Activated T-cell treated with anti-CD3 and anti-CD28 coated beads, Interleukin-2, amount 50 U/mL, for 4 hours (primary cell): Measurements from ENCODE around the gene CYP2B6. TPM values are rescaled to one million over a fixed set of nuclear protein-coding genes. Genes with fewer than 3 reads are reported as not detected.
"Not testable (repeated sequence)": the region's sequence is repeated elsewhere in the genome, so short reads cannot be mapped to it uniquely, and the experiment has no call there.

Experiments used
- ATAC-seq, 2 donors: fragments of 200-7000 bp; cut with Tn5 transposase; one replicate each; pipeline ENCODE4 v1.10.0; 2021
- DNase-seq: peaks from one replicate; pipeline ENCODE4 v3.0.0-alpha.2; 2020
- H3K27me3 Mint-ChIP-seq: one replicate; pipeline ENCODE4 v1.8.0; 2021; ENCODE audit warnings: low read depth, mixed read lengths
- H3K36me3 Mint-ChIP-seq: one replicate; pipeline ENCODE4 v1.8.0; 2022; ENCODE audit warnings: mixed read lengths; ENCODE audit not compliant: insufficient read depth
- H3K4me1 Mint-ChIP-seq: one replicate; pipeline ENCODE4 v1.8.0; 2021; ENCODE audit warnings: low read depth, mixed read lengths
- H3K4me3 Mint-ChIP-seq: one replicate; pipeline ENCODE4 v1.8.0; 2021; ENCODE audit warnings: mild to moderate bottlenecking, moderate library complexity, mixed read lengths
- H3K9me3 Mint-ChIP-seq: one replicate; pipeline ENCODE4 v1.8.0; 2021; ENCODE audit warnings: mixed read lengths
- total RNA-seq, 3 donors: library from RNA; stranded (reverse); gene quantifications; one replicate each; pipeline ENCODE4 v1.2.1, GENCODE V29; 2021

The CYP2B6 gene
- total RNA-seq, result under 1 TPM in 2 of 3 donors, not detected in 1; 0.18 TPM

DNA sequence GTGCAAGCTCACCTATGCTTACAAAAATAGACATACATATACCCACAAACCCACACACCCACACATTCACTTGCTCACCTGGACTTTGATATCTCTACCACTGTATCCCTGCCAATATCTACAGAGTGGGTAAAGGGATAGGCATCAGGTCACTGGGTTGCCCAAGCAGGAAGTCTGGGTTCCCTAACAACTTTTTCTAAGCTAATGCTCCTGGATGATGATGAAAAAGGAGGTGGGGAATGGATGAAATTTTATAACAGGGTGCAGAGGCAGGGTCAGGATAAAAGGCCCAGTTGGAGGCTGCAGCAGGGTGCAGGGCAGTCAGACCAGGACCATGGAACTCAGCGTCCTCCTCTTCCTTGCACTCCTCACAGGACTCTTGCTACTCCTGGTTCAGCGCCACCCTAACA lies at the start of gene CYP2B6:
TSS of gene CYP2B6 (plus strand) at position 311 of the 410 bp plus-strand sequence. CDS start at position 335, 24 bp downstream.
- peaks cover 9% of the 10 kb centered on the region for H3K9me3 Mint-ChIP-seq
- no peak within 1 kb of the TSS for H3K4me3 Mint-ChIP-seq
- peaks cover 1% of the 10 kb centered on the region for H3K36me3 Mint-ChIP-seq
- DNase-seq (no peak), ATAC-seq (no peak)
- H3K4me1 Mint-ChIP-seq, result peaks cover 6% of the 10 kb centered on the region
- H3K27me3 Mint-ChIP-seq, result peaks cover 8% of the 10 kb centered on the region

DNA sequence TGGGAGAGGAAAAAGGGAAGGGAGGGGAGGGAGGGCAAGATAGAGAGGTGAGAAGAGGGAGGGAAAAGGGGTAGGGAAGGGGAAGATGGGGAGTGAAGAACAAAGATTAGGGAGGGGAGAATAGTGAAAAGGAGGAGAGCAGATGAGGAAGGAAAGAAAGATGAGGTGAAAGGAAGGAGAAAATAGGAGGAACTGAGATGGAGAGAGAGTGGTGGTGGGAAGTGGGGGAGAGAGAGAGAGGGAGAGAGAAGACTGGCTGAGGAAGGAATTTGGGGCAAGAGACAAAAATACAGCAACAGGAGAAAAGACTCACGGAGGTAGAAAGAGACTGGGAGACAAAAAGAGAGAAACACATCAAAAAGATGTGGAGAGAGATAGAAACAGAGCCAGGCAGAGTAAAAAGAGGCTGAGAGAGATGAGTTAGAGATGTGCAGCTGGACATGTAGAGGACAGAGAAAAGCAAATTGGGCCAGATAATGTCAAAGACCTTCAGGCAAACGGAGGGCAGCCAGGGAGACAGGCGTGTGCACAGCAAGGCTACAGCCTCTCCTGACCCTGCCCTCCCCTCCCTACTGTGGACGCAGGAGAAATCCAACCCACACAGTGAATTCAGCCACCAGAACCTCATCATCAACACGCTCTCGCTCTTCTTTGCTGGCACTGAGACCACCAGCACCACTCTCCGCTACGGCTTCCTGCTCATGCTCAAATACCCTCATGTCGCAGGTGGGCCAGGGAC lies 49.4 kb upstream of the CYP2B6 start:
- DNase-seq (no peak), ATAC-seq (no peak)
- peaks cover 1% of the 10 kb centered on the region for H3K4me1 Mint-ChIP-seq
- H3K4me3 Mint-ChIP-seq, result no peak overlapping the region
- peaks cover 24% of the 10 kb centered on the region for H3K27me3 Mint-ChIP-seq
- no peaks in the 10 kb centered on the region for H3K36me3 Mint-ChIP-seq
- H3K9me3 Mint-ChIP-seq, result no peaks in the 10 kb centered on the region

DNA sequence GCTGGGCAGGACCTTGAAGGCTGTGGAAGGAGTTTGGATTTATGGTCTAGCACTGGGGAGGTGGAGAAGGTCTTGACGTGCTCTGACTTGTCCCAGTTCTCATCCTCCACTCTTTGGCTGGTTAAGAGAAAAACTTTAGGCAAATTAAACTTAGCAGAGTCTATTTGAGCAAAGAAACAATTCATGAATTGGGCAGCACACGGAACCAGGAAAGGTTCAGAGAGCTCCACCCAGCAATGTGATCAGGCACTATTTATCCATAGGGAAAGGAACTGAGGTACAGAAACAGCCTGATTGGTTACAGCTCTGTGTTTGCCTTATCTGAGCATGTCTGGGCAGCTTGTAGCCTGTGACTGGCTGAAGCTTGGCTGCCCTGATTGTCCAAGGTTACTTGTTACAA lies 45.4 kb upstream of the CYP2B6 start:
- ATAC-seq, result no peak
- no peak overlapping the region for H3K4me3 Mint-ChIP-seq

DNA sequence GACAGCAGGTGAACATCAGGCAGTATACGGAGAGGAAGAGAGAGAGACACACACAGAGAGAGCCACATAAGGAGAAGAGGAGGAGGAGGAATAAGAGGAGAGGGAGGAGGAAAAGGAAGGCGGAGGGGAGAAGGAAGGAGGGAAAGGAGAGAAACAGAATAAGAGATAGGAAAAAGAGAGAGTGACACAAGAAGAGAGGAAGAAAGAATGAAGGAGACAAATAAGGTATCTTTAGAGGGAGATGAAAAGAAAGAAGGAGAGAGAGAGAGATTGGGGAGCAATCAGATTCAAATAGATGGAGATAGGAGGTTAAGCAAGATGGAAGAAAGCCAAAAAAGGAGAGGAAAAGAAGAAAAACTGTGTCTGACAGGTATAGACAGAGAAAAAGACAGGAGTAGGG lies 44.0 kb upstream of the CYP2B6 start:
- H3K27me3 Mint-ChIP-seq, result peaks cover 24% of the 10 kb centered on the region
- ATAC-seq, result no peak
- no peak overlapping the region for H3K4me3 Mint-ChIP-seq
- H3K9me3 Mint-ChIP-seq, result peaks cover 5% of the 10 kb centered on the region
- no peak for DNase-seq
- no peaks in the 10 kb centered on the region for H3K4me1 Mint-ChIP-seq
- H3K36me3 Mint-ChIP-seq, result no peaks in the 10 kb centered on the region

More for the DNA sequence above, 45.4 kb upstream of the CYP2B6 start:
- H3K4me1 Mint-ChIP-seq, result no peaks in the 10 kb centered on the region
- no peaks in the 10 kb centered on the region for H3K9me3 Mint-ChIP-seq
- no peak for DNase-seq
- peaks cover 24% of the 10 kb centered on the region for H3K27me3 Mint-ChIP-seq
- H3K36me3 Mint-ChIP-seq, result no peaks in the 10 kb centered on the region

DNA sequence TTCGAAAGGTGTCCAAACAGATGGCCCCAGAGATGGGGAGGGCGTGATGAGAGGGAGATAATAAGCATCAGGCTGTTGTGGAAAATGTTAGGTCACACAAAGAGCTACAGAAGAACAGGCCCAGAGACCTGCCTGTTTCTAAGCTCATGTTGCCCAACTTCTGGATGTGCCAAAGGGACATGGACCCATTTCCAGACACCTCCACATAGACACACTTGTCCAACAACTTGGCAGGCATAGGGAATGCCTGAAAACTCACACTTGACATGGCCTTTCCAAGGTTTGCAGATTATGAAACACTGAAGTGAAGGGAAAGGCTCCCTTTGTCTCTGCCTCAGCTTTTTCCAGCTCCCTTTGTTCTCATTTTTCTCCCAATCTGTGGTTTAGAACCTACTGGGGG lies 43.5 kb upstream of the CYP2B6 start:
- Mint-ChIP-seq H3K27me3 (peaks cover 24% of the 10 kb centered on the region), H3K36me3 (no peaks in the 10 kb centered on the region), H3K9me3 (peaks cover 7% of the 10 kb centered on the region), H3K4me3 (no peak overlapping the region), H3K4me1 (no peaks in the 10 kb centered on the region)
- no peak for ATAC-seq
- no peak for DNase-seq

DNA sequence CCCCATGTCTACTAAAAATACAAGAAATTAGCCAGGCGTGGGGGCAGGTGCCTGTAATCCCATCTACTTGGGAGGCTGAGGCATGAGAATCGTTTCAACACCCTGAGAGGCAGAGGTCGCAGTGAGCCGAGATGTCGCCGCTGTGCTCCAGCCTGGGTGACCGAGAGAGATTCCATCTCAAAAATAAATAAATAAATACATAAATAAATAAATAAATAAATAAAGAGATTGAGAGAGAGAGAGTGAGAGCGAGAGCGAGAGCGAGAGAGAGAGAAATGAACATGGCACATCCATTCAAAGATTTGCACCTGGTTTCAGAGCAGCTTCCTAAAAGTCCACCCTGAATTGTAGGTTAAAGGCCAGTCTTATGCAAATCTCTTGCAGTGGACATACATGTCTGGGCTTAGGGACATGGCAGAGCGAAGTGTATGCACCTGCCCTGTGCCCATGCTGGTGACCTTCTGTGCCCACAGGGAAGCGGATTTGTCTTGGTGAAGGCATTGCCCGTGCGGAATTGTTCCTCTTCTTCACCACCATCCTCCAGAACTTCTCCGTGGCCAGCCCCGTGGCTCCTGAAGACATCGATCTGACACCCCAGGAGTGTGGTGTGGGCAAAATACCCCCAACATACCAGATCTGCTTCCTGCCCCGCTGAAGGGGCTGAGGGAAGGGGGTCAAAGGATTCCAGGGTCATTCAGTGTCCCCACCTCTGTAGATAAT lies 42.3 kb upstream of the CYP2B6 start:
- H3K27me3 Mint-ChIP-seq, result peaks cover 24% of the 10 kb centered on the region
- H3K4me3 Mint-ChIP-seq, result no peak overlapping the region
- ATAC-seq, result no peak
- H3K9me3 Mint-ChIP-seq, result peaks cover 19% of the 10 kb centered on the region
- no peaks in the 10 kb centered on the region for H3K4me1 Mint-ChIP-seq
- peaks cover 2% of the 10 kb centered on the region for H3K36me3 Mint-ChIP-seq
- no peak for DNase-seq

DNA sequence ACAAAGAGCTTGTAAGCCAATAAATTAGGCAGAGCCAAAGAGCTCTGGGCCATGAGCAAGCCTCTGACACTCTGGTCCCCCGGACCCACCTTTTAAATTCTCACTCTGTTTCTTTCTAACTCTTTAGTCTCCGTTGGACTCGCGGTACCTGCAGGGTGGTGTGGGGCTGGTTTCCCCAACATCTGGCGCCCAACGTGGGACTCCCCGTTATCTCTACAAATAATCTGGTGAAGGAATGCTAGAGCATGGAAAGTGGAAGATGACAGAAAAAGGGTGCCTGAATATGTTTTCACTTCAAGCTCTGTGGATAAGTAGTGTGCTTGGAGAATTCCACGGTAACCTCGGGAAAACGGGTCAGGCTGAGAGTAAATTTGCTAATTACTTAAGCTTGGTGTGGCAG lies 36.5 kb upstream of the CYP2B6 start:
- H3K4me1 Mint-ChIP-seq, result no peaks in the 10 kb centered on the region
- H3K9me3 Mint-ChIP-seq, result peaks cover 43% of the 10 kb centered on the region
- H3K4me3 Mint-ChIP-seq, result no peak overlapping the region
- peaks cover 4% of the 10 kb centered on the region for H3K27me3 Mint-ChIP-seq
- H3K36me3 Mint-ChIP-seq, result peaks cover 2% of the 10 kb centered on the region
- ATAC-seq (no peak), DNase-seq (no peak)

DNA sequence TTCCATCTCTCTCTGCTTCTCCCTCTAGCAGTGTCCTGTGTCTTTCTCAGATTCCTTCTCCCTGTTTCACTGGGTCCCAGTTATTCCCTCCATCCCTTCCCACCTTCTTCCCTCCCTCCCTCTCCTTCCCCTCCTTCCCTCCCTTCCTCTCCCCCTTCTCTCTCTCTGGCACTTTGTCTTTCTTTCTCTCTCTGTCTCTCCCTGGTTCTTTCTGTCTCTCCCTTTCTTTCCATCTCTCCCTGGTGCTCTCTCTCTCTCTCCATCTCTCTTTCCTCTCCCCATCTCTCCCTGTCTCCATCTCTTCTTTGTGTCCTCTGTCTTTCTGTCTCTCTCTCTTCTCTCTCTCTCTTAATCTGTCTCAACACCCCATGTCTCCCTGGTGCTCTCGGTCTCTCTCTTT lies 31.7 kb upstream of the CYP2B6 start:
- H3K4me1 Mint-ChIP-seq, result peaks cover 2% of the 10 kb centered on the region
- no peaks in the 10 kb centered on the region for H3K36me3 Mint-ChIP-seq
- peaks cover 18% of the 10 kb centered on the region for H3K9me3 Mint-ChIP-seq
- peaks cover 15% of the 10 kb centered on the region for H3K27me3 Mint-ChIP-seq
- no peak overlapping the region for H3K4me3 Mint-ChIP-seq
- DNase-seq (no peak), ATAC-seq (no peak)

DNA sequence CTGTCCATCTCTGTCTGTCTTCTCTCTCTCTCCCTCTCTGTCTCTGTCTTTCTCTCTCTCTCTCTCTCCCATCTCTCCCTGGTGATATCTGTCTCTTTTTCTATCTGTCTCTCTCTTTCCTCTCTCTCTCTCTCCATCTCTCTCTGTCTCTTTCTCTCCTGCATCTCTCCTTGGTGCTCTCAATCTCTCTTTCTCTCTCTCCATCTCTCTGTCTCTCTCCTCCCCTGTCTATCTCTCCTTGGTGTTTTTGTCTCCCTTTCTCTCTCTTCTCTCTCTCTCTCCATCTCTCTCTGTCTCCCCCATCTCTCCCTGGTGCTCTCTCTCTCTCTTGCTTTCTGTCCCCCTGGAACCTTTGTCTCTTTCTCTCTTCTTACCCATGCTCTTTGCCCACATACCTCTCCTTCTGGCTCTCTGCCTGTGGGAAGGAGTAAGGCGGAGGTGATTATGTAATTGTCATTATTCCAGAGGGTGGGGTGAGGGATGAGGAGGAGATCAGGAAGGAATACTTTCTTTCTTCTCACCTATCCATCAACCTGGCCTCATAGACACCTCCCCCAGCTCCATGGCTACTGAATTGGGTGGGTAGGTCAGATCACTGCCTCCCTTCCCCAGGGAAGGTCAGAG lies 30.9 kb upstream of the CYP2B6 start:
- peaks cover 10% of the 10 kb centered on the region for H3K9me3 Mint-ChIP-seq
- no peak overlapping the region for H3K4me3 Mint-ChIP-seq
- H3K27me3 Mint-ChIP-seq, result peaks cover 15% of the 10 kb centered on the region
- H3K36me3 Mint-ChIP-seq, result no peaks in the 10 kb centered on the region
- no peak for ATAC-seq
- no peak for DNase-seq
- H3K4me1 Mint-ChIP-seq, result peaks cover 2% of the 10 kb centered on the region

DNA sequence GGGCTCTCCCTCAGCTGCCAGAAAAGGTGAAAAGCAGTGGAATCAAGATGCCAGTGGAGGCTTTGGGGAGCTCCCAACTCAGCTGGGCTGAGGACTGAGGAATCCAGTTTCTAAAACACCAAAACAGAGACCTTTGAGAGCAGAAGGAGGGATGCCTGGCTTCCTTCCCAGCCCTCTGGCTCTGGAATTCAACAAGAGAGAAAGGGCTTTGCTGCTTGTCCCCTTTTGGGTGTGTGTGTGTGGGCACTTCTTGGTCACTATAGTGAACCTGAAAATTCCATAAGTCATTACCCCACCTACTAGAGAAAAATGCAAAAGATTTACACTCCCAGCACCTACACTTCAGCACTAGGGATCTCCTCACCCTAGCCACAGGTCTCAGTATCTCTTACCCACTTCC lies 30.3 kb upstream of the CYP2B6 start:
- peaks cover 15% of the 10 kb centered on the region for H3K27me3 Mint-ChIP-seq
- H3K4me1 Mint-ChIP-seq, result peaks cover 2% of the 10 kb centered on the region
- ATAC-seq (no peak), DNase-seq (no peak)
- no peak overlapping the region for H3K4me3 Mint-ChIP-seq
- peaks cover 10% of the 10 kb centered on the region for H3K9me3 Mint-ChIP-seq
- H3K36me3 Mint-ChIP-seq, result no peaks in the 10 kb centered on the region

DNA sequence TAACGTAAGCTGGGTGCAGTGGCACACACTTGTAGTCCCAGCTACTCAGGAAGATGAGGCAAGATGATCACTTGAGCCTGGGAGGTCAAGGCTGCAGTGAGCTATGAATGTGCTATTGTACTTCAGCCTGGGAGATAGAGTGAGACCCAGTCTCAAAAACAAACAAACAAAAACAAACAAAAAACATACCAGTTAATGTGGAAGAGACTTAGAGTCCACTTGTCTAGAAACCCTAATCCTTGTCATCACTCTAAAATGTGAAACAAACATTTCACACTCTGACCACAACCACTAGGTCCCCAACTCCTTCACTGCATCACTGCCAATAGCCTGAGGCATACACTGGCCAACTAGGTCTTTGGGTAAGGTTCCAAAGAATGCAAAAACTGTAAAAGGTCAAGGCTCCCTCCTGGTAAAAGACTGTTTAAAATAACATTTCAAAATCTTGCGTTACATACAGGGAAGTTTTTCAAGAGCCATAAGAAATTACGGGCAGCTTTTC lies 28.6 kb upstream of the CYP2B6 start:
- peaks cover 16% of the 10 kb centered on the region for H3K27me3 Mint-ChIP-seq
- H3K4me3 Mint-ChIP-seq, result no peak overlapping the region
- DNase-seq (no peak), ATAC-seq (no peak)
- H3K4me1 Mint-ChIP-seq, result peaks cover 2% of the 10 kb centered on the region
- H3K9me3 Mint-ChIP-seq, result peaks cover 4% of the 10 kb centered on the region
- no peaks in the 10 kb centered on the region for H3K36me3 Mint-ChIP-seq

DNA sequence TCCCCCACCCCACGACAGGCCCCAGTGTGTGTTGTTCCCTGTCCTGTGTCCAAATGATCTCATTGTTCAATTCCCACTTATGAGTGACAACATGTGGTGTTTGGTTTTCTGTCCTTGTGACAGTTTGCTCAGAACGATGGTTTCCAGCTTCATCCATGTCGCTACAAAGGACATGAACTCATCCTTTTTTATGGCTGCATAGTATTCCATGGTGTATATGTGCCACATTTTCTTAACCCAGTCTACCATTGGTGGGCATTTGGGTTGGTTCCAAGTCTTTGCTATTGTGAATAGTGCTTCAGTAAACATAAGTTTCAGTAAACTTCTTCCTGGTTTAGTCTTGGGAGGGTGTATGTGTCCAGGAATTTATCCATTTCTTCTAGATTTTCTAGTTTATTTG lies 26.7 kb upstream of the CYP2B6 start:
- H3K36me3 Mint-ChIP-seq, H3K4me3 Mint-ChIP-seq, ATAC-seq, H3K9me3 Mint-ChIP-seq, DNase-seq: not testable (repeated sequence)
- H3K4me1 Mint-ChIP-seq, result peaks cover 13% of the 10 kb centered on the region
- peaks cover 18% of the 10 kb centered on the region for H3K27me3 Mint-ChIP-seq

DNA sequence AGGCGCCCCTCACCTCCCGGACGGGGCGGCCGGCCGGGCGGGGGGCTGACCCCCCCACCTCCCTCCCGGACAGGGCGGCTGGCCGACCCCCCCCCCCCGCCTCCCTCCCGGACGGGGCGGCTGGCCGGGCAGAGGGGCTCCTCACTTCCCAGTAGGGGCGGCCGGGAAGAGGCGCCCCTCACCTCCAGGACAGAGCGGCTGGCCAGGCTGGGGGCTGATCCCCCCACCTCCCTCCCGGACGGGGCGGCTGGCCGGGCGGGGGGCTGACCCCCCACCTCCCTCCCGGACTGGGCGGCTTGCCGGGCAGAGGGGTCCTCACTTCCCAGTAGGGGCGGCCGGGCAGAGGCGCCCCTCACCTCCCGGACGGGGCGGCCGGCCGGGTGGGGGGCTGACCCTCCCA lies 25.7 kb upstream of the CYP2B6 start:
- H3K9me3 Mint-ChIP-seq, DNase-seq, H3K36me3 Mint-ChIP-seq, H3K4me3 Mint-ChIP-seq, ATAC-seq: not testable (repeated sequence)
- peaks cover 18% of the 10 kb centered on the region for H3K27me3 Mint-ChIP-seq
- peaks cover 23% of the 10 kb centered on the region for H3K4me1 Mint-ChIP-seq

DNA sequence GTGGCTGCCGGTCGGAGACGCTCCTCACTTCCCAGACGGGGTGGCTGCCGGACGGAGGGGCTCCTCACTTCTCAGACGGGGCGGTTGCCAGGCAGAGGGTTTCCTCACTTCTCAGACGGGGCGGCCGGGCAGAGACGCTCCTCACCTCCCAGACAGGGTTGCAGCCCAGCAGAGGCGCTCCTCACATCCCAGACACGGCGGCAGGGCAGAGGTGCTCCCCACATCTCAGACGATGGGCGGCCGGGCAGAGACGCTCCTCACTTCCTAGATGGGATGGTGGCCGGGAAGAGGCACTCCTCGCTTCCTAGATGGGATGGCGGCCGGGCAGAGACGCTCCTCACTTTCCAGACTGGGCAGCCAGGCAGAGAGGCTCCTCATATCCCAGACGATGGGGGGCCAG lies 24.5 kb upstream of the CYP2B6 start:
- H3K27me3 Mint-ChIP-seq, result peaks cover 13% of the 10 kb centered on the region
- peaks cover 34% of the 10 kb centered on the region for H3K4me1 Mint-ChIP-seq
- not testable (repeated sequence) for DNase-seq, ATAC-seq, H3K36me3 Mint-ChIP-seq, H3K9me3 Mint-ChIP-seq, H3K4me3 Mint-ChIP-seq
